Neuron (in vitro differentiated cells): ENCODE measurements around the gene PRTFDC1.
"Not testable (repeated sequence)": the region's sequence is repeated elsewhere in the genome, so short reads cannot be mapped to it uniquely, and the experiment has no call there.

ENCODE experiments used
- H2AFZ ChIP-seq: one replicate; pipeline ENCODE4 v1.6.1; 2013; ENCODE audit warnings: low read depth, mild to moderate bottlenecking, inconsistent platforms, low read length, moderate library complexity
- H3K27me3 ChIP-seq: one replicate; pipeline ENCODE4 v1.6.1; 2013; ENCODE audit warnings: low read length; ENCODE audit not compliant: insufficient read depth
- H3K36me3 ChIP-seq: one replicate; pipeline ENCODE4 v1.6.1; 2013; ENCODE audit warnings: low read length; ENCODE audit not compliant: insufficient read depth
- H3K4me1 ChIP-seq: one replicate; pipeline ENCODE4 v1.6.1; 2013; ENCODE audit warnings: low read length; ENCODE audit not compliant: insufficient read depth
- H3K4me3 ChIP-seq: 2 replicates; pipeline ENCODE4 v1.5.1; 2013; ENCODE audit warnings: mild to moderate bottlenecking, low read length, moderate library complexity
- H3K9me3 ChIP-seq: one replicate; pipeline ENCODE4 v1.6.1; 2013; ENCODE audit warnings: low read length

Gene PRTFDC1

GRCh38 chr10:24981161-24981710 is 28.8 kb upstream of the PRTFDC1 start:
- no peak overlapping the region for H2AFZ ChIP-seq
- H3K4me1 ChIP-seq, result no peaks in the 10 kb centered on the region

GRCh38 chr10:24979685-24980084 is 27.3 kb upstream of the PRTFDC1 start:
- Histone ChIP-seq H3K4me1 (no peaks in the 10 kb centered on the region), H3K27me3 (no peaks in the 10 kb centered on the region), H3K36me3 (no peaks in the 10 kb centered on the region)

More at GRCh38 chr10:24981161-24981710, 28.8 kb upstream of the PRTFDC1 start:
- Histone ChIP-seq H3K9me3 (no peaks in the 10 kb centered on the region), H3K36me3 (no peaks in the 10 kb centered on the region), H3K4me3 (no peak overlapping the region), H3K27me3 (no peaks in the 10 kb centered on the region)

GRCh38 chr10:24974976-24975375 is 22.6 kb upstream of the PRTFDC1 start:
- no peaks in the 10 kb centered on the region for H3K36me3 ChIP-seq
- no peaks in the 10 kb centered on the region for H3K9me3 ChIP-seq
- H3K27me3 ChIP-seq, result no peaks in the 10 kb centered on the region
- H2AFZ ChIP-seq, result no peak overlapping the region
- no peaks in the 10 kb centered on the region for H3K4me1 ChIP-seq
- no peak overlapping the region for H3K4me3 ChIP-seq

More at GRCh38 chr10:24979685-24980084, 27.3 kb upstream of the PRTFDC1 start:
- Histone ChIP-seq H3K9me3 (no peaks in the 10 kb centered on the region), H3K4me3 (no peak overlapping the region), H2AFZ (no peak overlapping the region)

GRCh38 chr10:24973163-24973562 is 20.8 kb upstream of the PRTFDC1 start:
- Histone ChIP-seq H3K36me3 (no peaks in the 10 kb centered on the region), H3K9me3 (no peaks in the 10 kb centered on the region), H3K4me1 (no peaks in the 10 kb centered on the region), H3K27me3 (no peaks in the 10 kb centered on the region), H2AFZ (no peak overlapping the region), H3K4me3 (no peak overlapping the region)

GRCh38 chr10:24971374-24971773 is 19.0 kb upstream of the PRTFDC1 start:
- H3K4me1 ChIP-seq, result no peaks in the 10 kb centered on the region
- no peaks in the 10 kb centered on the region for H3K36me3 ChIP-seq
- no peaks in the 10 kb centered on the region for H3K27me3 ChIP-seq
- H2AFZ ChIP-seq, result no peak overlapping the region
- no peaks in the 10 kb centered on the region for H3K9me3 ChIP-seq
- H3K4me3 ChIP-seq, result no peak overlapping the region

GRCh38 chr10:24969841-24970281 is 17.5 kb upstream of the PRTFDC1 start:
- no peaks in the 10 kb centered on the region for H3K4me1 ChIP-seq
- H3K4me3 ChIP-seq, result no peak overlapping the region
- H3K27me3 ChIP-seq, result no peaks in the 10 kb centered on the region
- H3K9me3 ChIP-seq, result no peaks in the 10 kb centered on the region
- no peaks in the 10 kb centered on the region for H3K36me3 ChIP-seq
- no peak overlapping the region for H2AFZ ChIP-seq

GRCh38 chr10:24968951-24969350 is 16.5 kb upstream of the PRTFDC1 start:
- H3K27me3 ChIP-seq, H2AFZ ChIP-seq, H3K9me3 ChIP-seq, H3K4me1 ChIP-seq, H3K36me3 ChIP-seq, H3K4me3 ChIP-seq: not testable (repeated sequence)

- Histone ChIP-seq H3K36me3 (no peaks in the 10 kb centered on the region), H2AFZ (no peak overlapping the region), H3K4me3 (no peak overlapping the region), H3K27me3 (no peaks in the 10 kb centered on the region), H3K9me3 (no peaks in the 10 kb centered on the region), H3K4me1 (peaks cover 5% of the 10 kb centered on the region)
Measured at GRCh38 chr10:24968349-24968748, 15.9 kb upstream of the PRTFDC1 start.

- Histone ChIP-seq H3K4me3 (no peak overlapping the region), H2AFZ (no peak overlapping the region), H3K36me3 (no peaks in the 10 kb centered on the region), H3K4me1 (peaks cover 5% of the 10 kb centered on the region), H3K9me3 (no peaks in the 10 kb centered on the region), H3K27me3 (no peaks in the 10 kb centered on the region)
Measured at GRCh38 chr10:24966962-24967481, 14.6 kb upstream of the PRTFDC1 start.

GRCh38 chr10:24965051-24965450 is 12.6 kb upstream of the PRTFDC1 start:
- no peaks in the 10 kb centered on the region for H3K36me3 ChIP-seq
- H2AFZ ChIP-seq, result no peak overlapping the region
- no peaks in the 10 kb centered on the region for H3K27me3 ChIP-seq
- peaks cover 6% of the 10 kb centered on the region for H3K4me1 ChIP-seq
- H3K9me3 ChIP-seq, result no peaks in the 10 kb centered on the region
- H3K4me3 ChIP-seq, result no peak overlapping the region

- H3K27me3 ChIP-seq, result no peaks in the 10 kb centered on the region
- no peaks in the 10 kb centered on the region for H3K36me3 ChIP-seq
- peaks cover 19% of the 10 kb centered on the region for H3K4me1 ChIP-seq
- H2AFZ ChIP-seq, result no peak overlapping the region
- H3K4me3 ChIP-seq, result no peak overlapping the region
- H3K9me3 ChIP-seq, result no peaks in the 10 kb centered on the region
Measured at GRCh38 chr10:24963521-24964041, 11.2 kb upstream of the PRTFDC1 start.

- H3K36me3 ChIP-seq, result no peaks in the 10 kb centered on the region
- H2AFZ ChIP-seq, result no peak overlapping the region
- no peak overlapping the region for H3K4me3 ChIP-seq
- no peaks in the 10 kb centered on the region for H3K27me3 ChIP-seq
- no peaks in the 10 kb centered on the region for H3K9me3 ChIP-seq
- H3K4me1 ChIP-seq, result peaks cover 24% of the 10 kb centered on the region
Measured at GRCh38 chr10:24962995-24963394, 10.6 kb upstream of the PRTFDC1 start.

- Histone ChIP-seq H3K4me1 (peaks cover 29% of the 10 kb centered on the region), H3K36me3 (no peaks in the 10 kb centered on the region), H3K9me3 (no peaks in the 10 kb centered on the region), H3K27me3 (no peaks in the 10 kb centered on the region), H3K4me3 (no peak overlapping the region), H2AFZ (no peak overlapping the region)
Measured at GRCh38 chr10:24961582-24961981, 9.2 kb upstream of the PRTFDC1 start.

GRCh38 chr10:24959382-24959730 is 7.0 kb upstream of the PRTFDC1 start:
- Histone ChIP-seq H2AFZ (no peak overlapping the region), H3K36me3 (no peaks in the 10 kb centered on the region), H3K9me3 (no peaks in the 10 kb centered on the region), H3K4me1 (peaks cover 29% of the 10 kb centered on the region), H3K27me3 (no peaks in the 10 kb centered on the region), H3K4me3 (no peak overlapping the region)
